Osteoblast (primary cell): ENCODE results near the gene LRP1. TPM values are rescaled to one million over a fixed set of nuclear protein-coding genes. Genes with fewer than 3 reads are reported as not detected.

Experiments used
- DNase-seq: peaks from one replicate; pipeline ENCODE4 v3.0.0; 2011; ENCODE audit warnings: low spot score, mixed read lengths; ENCODE audit not compliant: insufficient read length; ENCODE audit errors: missing footprints
- H2AFZ ChIP-seq: 2 replicates; pipeline ENCODE4 v1.6.0; 2011; ENCODE audit warnings: mild to moderate bottlenecking, low read length
- H3K27ac ChIP-seq: 2 replicates; pipeline ENCODE4 v1.5.1; 2011; ENCODE audit warnings: mild to moderate bottlenecking, low read depth, low read length, moderate library complexity
- H3K27me3 ChIP-seq: 2 replicates; pipeline ENCODE4 v1.6.0; 2012; ENCODE audit warnings: mild to moderate bottlenecking, control low read depth, inconsistent platforms, low read length, moderate library complexity; ENCODE audit not compliant: insufficient read depth
- H3K36me3 ChIP-seq: 2 replicates; pipeline ENCODE4 v1.5.1; 2011; ENCODE audit warnings: mild to moderate bottlenecking, low read length, control low read depth, moderate library complexity; ENCODE audit not compliant: insufficient read depth
- H3K4me1 ChIP-seq: 2 replicates; pipeline ENCODE4 v1.5.1; 2011; ENCODE audit warnings: mild to moderate bottlenecking, low read length, control low read depth, moderate library complexity; ENCODE audit not compliant: insufficient read depth
- H3K4me2 ChIP-seq: 2 replicates; pipeline ENCODE4 v1.6.0; 2011; ENCODE audit warnings: mild to moderate bottlenecking, low read length; ENCODE audit not compliant: insufficient read depth
- H3K4me3 ChIP-seq: fragments of 200-600 bp; sonication (generic); 3 replicates; pipeline ENCODE4 v1.5.1; 2012; ENCODE audit warnings: mild to moderate bottlenecking, low read length, inconsistent platforms; ENCODE audit not compliant: insufficient read depth
- H3K79me2 ChIP-seq: 2 replicates; pipeline ENCODE4 v1.6.0; 2012; ENCODE audit warnings: mild to moderate bottlenecking, low read length, control low read depth, inconsistent platforms; ENCODE audit not compliant: insufficient read depth
- H3K9me3 ChIP-seq: 2 replicates; pipeline ENCODE4 v1.5.1; 2011; ENCODE audit warnings: low read depth, low read length, control low read depth
- H4K20me1 ChIP-seq: 2 replicates; pipeline ENCODE4 v1.6.0; 2012; ENCODE audit warnings: mild to moderate bottlenecking, low read length, control low read depth; ENCODE audit not compliant: insufficient read depth
- CTCF ChIP-seq: IDR thresholded peaks from 2 replicates; pipeline ENCODE4 v1.5.1; 2011; ENCODE audit warnings: mild to moderate bottlenecking, low read depth, low read length, moderate library complexity; ENCODE audit errors: extremely low read depth
- total RNA-seq: library from RNA; depleted of rRNA; stranded (reverse); fragments of >200 nt; gene quantifications from 2 replicates; pipeline ENCODE4 v1.2.3, GENCODE V29; 2012

Gene LRP1
- total RNA-seq, 1 donor: 744 TPM

DNA sequence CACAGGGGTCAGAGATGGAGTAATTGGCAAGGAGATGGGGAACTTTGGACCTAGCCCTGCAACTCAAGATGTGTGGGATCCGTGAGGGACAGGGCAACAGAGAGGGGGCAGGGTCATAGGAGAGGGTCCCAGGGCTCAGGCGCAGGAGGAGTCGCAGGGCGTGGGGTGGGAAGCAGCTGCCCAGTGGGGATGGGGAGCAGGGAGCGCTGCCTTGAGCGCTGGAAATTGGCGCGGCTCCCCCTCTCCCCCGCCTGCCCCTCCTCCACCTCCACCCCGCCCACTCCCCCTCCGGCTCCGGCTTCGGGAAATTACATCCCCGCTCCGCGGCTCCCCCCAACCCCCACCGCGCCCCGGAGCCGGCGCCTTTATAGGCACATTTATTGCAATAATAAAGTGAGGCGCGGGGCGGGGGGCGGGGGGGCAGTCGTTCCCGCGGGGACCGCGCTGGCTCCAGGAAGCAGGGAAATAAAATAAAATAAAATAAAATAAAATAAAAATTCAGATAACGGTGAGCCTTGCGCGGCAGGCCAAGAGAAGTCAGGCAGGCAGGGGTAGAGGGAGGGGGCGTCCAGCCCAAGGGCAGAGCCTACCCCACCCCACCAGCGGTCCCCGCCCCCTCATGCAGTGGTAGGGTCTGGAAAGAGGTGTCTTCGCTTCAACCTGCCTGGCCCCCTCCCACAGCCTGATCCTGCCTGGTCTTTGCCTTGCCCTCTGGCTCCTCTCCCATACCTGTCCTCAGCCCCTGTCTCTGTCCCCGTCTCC, 91.9 kb downstream of the LRP1 start:
- Histone ChIP-seq H3K79me2 (no peaks in the 10 kb centered on the region), H3K36me3 (no peaks in the 10 kb centered on the region), H3K27me3 (peaks cover 55% of the 10 kb centered on the region), H4K20me1 (peaks cover 21% of the 10 kb centered on the region), H3K4me2 (no peak overlapping the region), H3K9me3 (no peaks in the 10 kb centered on the region), H3K4me1 (peaks cover 14% of the 10 kb centered on the region), H3K27ac (no peak overlapping the region), H2AFZ (no peak overlapping the region), H3K4me3 (no peak overlapping the region)
- no peak for TF ChIP-seq CTCF
- DNase-seq: no peak

DNA sequence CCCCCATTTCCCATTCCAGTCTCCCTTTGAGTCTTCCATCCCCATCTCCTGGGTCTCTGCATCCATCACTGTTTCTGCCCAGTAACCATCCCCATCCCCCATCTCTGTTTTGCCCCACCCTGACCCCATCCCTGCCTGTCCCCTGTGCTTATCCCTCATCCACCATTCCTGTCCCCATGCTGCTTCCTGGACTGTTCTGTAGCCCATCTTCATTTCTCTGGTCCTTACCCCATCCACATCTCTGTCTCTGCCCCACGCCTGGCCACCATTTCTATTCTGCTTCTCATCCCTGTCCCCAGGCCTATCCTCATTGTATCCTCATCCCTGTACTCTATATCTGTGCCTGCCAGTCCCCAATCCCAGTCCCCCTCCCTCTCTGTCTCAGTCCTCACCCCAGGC, 92.5 kb downstream of the LRP1 start:
- H3K27me3 ChIP-seq: peaks cover 49% of the 10 kb centered on the region
- TF ChIP-seq CTCF: no peak

DNA sequence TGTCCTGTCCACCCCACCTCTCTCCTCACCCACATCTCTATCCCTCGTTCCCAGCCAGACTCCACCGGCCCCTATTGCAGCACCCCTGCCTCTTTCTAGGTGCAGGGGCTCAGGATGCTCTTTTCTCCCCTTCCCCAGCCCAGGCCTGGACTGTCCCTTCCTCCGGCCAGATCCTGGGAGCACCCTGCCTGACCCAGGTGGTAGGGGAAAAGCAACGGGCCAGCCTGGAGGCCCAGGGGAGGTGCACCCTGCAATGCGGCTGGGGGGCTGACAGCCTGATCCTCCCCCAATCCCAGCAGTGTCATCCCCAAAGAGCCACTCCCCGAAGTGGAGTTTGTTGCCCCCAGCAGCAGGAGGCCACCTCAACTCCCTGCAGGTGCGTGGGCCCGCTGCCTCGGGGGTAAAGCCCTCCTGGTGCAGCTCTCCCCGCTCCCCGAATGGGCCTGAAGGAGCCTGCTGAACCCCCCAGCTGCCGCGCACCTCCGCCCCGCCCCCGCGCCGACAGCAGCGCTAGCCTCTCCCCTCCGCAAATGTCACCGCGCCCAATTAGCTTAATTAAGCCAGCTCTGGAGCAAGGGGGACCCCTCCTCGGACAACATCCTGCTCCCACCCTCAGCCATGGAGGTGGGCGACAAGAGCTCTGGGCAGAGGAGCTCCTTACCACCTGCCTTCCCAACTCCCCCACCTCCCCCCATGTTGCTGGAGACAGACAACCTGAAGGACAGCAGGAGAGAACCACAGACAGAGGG, 93.1 kb downstream of the LRP1 start:
- no peak overlapping the region for H3K27ac ChIP-seq
- no peak overlapping the region for H3K4me2 ChIP-seq
- H3K4me3 ChIP-seq: no peak overlapping the region
- no peaks in the 10 kb centered on the region for H3K79me2 ChIP-seq
- peaks cover 9% of the 10 kb centered on the region for H3K4me1 ChIP-seq
- no peak overlapping the region for H2AFZ ChIP-seq
- peaks cover 15% of the 10 kb centered on the region for H4K20me1 ChIP-seq
- no peaks in the 10 kb centered on the region for H3K9me3 ChIP-seq
- TF ChIP-seq CTCF: no peak
- peaks cover 45% of the 10 kb centered on the region for H3K27me3 ChIP-seq
- H3K36me3 ChIP-seq: no peaks in the 10 kb centered on the region
- DNase-seq: no peak

More for the DNA sequence above, 92.5 kb downstream of the LRP1 start:
- no peak for DNase-seq
- Histone ChIP-seq H3K4me1 (peaks cover 12% of the 10 kb centered on the region), H3K9me3 (no peaks in the 10 kb centered on the region), H4K20me1 (peaks cover 15% of the 10 kb centered on the region), H3K4me3 (no peak overlapping the region), H3K79me2 (no peaks in the 10 kb centered on the region), H3K36me3 (no peaks in the 10 kb centered on the region), H3K4me2 (no peak overlapping the region), H2AFZ (no peak overlapping the region), H3K27ac (no peak overlapping the region)
